ENCODE measurements around the gene HDAC3.

- TF ChIP-seq ZNF274 (IDR thresholded peaks at IDR 0.05; ENCODE audit: low read length) (no peak), ZNF274 (tag by site-specific recombination; IDR thresholded peaks at IDR 0.05; ENCODE audit: borderline replicate concordance) (no peak), ZBTB6 (tag by site-specific recombination; IDR thresholded peaks at IDR 0.05) (no peak), PRDM6 (tag by site-specific recombination; IDR thresholded peaks at IDR 0.05) (no peak), ZNF266 (tag by site-specific recombination; IDR thresholded peaks at IDR 0.05; ENCODE audit: low read depth) (no peak), CTCF (tag by site-specific recombination; IDR thresholded peaks at IDR 0.05) (no peak), ZBTB26 (tag by site-specific recombination; optimal IDR thresholded peaks at IDR 0.05) (no peak), FEZF1 (tag by site-specific recombination; IDR thresholded peaks at IDR 0.05) (no peak)
Measured at GRCh38 chr5:141635646-141636045, 1.0 kb downstream of the HDAC3 start.

Data from HEK293 (cell line).